HL-60 (cell line): ENCODE data around the gene BTBD17.

ENCODE experiments used
- GABPA ChIP-seq: IDR thresholded peaks from 2 replicates; pipeline ENCODE4 v1.6.1; 2012; ENCODE audit warnings: low read depth
- POLR2AphosphoS5 ChIP-seq: IDR thresholded peaks from 2 replicates; pipeline ENCODE4 v1.6.1; 2012; ENCODE audit warnings: low read depth
- REST ChIP-seq: IDR thresholded peaks from 2 replicates; pipeline ENCODE4 v1.6.1; 2012; ENCODE audit warnings: low read depth; ENCODE audit not compliant: insufficient replicate concordance
- SPI1 ChIP-seq: IDR thresholded peaks from 2 replicates; pipeline ENCODE4 v1.6.1; 2012; ENCODE audit warnings: low read depth, mild to moderate bottlenecking, borderline replicate concordance
- TF ChIP-seq, protein P1 (sequence below): IDR thresholded peaks from one replicate; pipeline ENCODE4 v1.5.1; 2011; ENCODE audit warnings: low read length, control low read depth, inconsistent platforms; ENCODE audit not compliant: insufficient read depth

DNA sequence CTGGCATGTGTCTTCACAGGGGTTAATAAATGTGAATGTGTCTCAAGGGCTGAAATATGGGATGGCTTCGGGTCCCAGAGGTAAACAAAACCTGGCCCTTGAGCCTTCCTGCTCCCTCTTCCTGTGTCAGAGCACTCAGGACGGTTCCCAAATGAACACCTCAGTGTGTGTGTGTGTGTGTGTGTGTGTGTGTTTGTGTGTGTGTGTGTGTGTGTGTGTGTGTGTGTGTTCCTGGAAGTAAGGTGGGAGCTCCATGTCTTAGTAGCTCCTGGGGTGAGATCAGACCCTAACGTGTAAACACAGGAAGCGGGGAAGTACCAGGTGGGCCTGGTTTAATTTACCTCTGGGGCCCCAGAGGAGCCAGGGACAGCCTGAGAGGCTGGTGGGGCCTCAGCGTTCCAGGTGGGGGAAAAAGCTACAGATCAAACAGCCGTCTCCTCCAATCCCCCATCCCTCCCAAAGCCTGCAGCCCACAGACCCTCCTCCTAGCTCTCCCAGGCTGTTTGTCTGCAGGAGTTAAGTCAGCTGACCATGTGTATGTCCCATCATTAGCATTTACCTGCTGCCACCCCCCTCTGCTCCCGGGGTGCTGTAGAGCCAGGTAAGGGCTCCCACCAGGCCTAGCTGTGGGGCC lies 29.5 kb downstream of the BTBD17 start:
- TF ChIP-seq, protein P1, sequence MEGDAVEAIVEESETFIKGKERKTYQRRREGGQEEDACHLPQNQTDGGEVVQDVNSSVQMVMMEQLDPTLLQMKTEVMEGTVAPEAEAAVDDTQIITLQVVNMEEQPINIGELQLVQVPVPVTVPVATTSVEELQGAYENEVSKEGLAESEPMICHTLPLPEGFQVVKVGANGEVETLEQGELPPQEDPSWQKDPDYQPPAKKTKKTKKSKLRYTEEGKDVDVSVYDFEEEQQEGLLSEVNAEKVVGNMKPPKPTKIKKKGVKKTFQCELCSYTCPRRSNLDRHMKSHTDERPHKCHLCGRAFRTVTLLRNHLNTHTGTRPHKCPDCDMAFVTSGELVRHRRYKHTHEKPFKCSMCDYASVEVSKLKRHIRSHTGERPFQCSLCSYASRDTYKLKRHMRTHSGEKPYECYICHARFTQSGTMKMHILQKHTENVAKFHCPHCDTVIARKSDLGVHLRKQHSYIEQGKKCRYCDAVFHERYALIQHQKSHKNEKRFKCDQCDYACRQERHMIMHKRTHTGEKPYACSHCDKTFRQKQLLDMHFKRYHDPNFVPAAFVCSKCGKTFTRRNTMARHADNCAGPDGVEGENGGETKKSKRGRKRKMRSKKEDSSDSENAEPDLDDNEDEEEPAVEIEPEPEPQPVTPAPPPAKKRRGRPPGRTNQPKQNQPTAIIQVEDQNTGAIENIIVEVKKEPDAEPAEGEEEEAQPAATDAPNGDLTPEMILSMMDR: no peak
- TF ChIP-seq POLR2AphosphoS5: no peak
- TF ChIP-seq SPI1: no peak
- TF ChIP-seq REST: no peak
- no peak for TF ChIP-seq GABPA
